IMR-90 (cell line): ENCODE results near the gene ATP6V0A4. TPM values are rescaled to one million over a fixed set of nuclear protein-coding genes. Genes with fewer than 3 reads are reported as not detected.

Experiments
- ATAC-seq: fragments of 200-7000 bp; cut with Tn5 transposase; 2 replicates; pipeline ENCODE4 v1.9.1; 2020; ENCODE audit warnings: low read depth, mild to moderate bottlenecking, moderate library complexity
- BruUV-seq: library from RNA; stranded (reverse); fragments of 400-500 nt; replicated peaks from 2 replicates; lab custom pipeline; 2021; lab: Mats Ljungman, UMichigan
- CTCF ChIA-PET: fragments of 300-600 bp; formaldehyde crosslinking; extraction: SDS; loops from one replicate; lab custom pipeline; 2021; ENCODE audit warnings: antibody characterized with exemption; lab: Yijun Ruan, JAX
- POLR2A ChIA-PET: fragments of 300-600 bp; sonication (Branson Sonifier 250); formaldehyde crosslinking; loops from one replicate; lab custom pipeline; 2022; ENCODE audit warnings: antibody characterized with exemption; ENCODE audit not compliant: unreplicated experiment; lab: Charles Lee
- DNase-seq: peaks from one replicate; pipeline ENCODE4 v3.0.0; 2013
- H2AFZ ChIP-seq: replicated peaks from 2 replicates; pipeline ENCODE3; 2013; ENCODE audit warnings: low read length, mild to moderate bottlenecking; ENCODE audit not compliant: poor library complexity
- H2AK5ac ChIP-seq: 2 replicates; pipeline ENCODE4 v1.6.1; 2013; ENCODE audit warnings: low read depth, low read length, inconsistent platforms
- H2AK9ac ChIP-seq: replicated peaks from 2 replicates; pipeline ENCODE3; 2013; ENCODE audit warnings: mild to moderate bottlenecking, low read depth, low read length, moderate library complexity; ENCODE audit not compliant: poor library complexity
- H2BK120ac ChIP-seq: 2 replicates; pipeline ENCODE4 v1.6.1; 2013; ENCODE audit warnings: low read depth, low read length, inconsistent platforms
- H2BK15ac ChIP-seq: 3 replicates; pipeline ENCODE4 v1.6.1; 2013; ENCODE audit warnings: low read depth, low read length, inconsistent platforms
- H2BK20ac ChIP-seq: 2 replicates; pipeline ENCODE4 v1.6.1; 2013; ENCODE audit warnings: low read depth, mild to moderate bottlenecking, inconsistent platforms, low read length, moderate library complexity
- H2BK5ac ChIP-seq: 2 replicates; pipeline ENCODE4 v1.6.1; 2013; ENCODE audit warnings: mild to moderate bottlenecking, low read depth, low read length, inconsistent platforms; ENCODE audit not compliant: poor library complexity, severe bottlenecking
- H3K14ac ChIP-seq: replicated peaks from 2 replicates; pipeline ENCODE4 v1.6.1; 2013; ENCODE audit warnings: low read depth, low read length, inconsistent platforms
- H3K18ac ChIP-seq: 2 replicates; pipeline ENCODE4 v1.6.1; 2013; ENCODE audit warnings: low read depth, low read length, control low read depth
- H3K23ac ChIP-seq: 2 replicates; pipeline ENCODE4 v1.6.1; 2013; ENCODE audit warnings: low read depth, low read length, inconsistent platforms
- H3K27ac ChIP-seq: 2 replicates; pipeline ENCODE4 v1.5.1; 2013; ENCODE audit warnings: mild to moderate bottlenecking, control low read depth, low read length; ENCODE audit not compliant: insufficient read depth
- H3K27me3 ChIP-seq: 2 replicates; pipeline ENCODE4 v1.6.1; 2013; ENCODE audit warnings: low read length; ENCODE audit not compliant: control insufficient read depth, insufficient read depth
- H3K36me3 ChIP-seq: 2 replicates; pipeline ENCODE4 v1.6.1; 2013; ENCODE audit warnings: low read length, mixed read lengths; ENCODE audit not compliant: control insufficient read depth, insufficient read depth
- H3K4ac ChIP-seq: 2 replicates; pipeline ENCODE4 v1.6.1; 2013; ENCODE audit warnings: low read depth, low read length, inconsistent platforms
- H3K4me1 ChIP-seq: 2 replicates; pipeline ENCODE4 v1.6.1; 2013; ENCODE audit warnings: low read length, mixed read lengths; ENCODE audit not compliant: control insufficient read depth, insufficient read depth
- H3K4me2 ChIP-seq: 2 replicates; pipeline ENCODE4 v1.6.1; 2013; ENCODE audit warnings: low read depth, mild to moderate bottlenecking, control low read depth, low read length, moderate library complexity
- H3K4me3 ChIP-seq: 2 replicates; pipeline ENCODE4 v1.5.1; 2013; ENCODE audit warnings: low read depth, mild to moderate bottlenecking, control low read depth, low read length, moderate library complexity; ENCODE audit not compliant: insufficient read depth
- H3K56ac ChIP-seq: 2 replicates; pipeline ENCODE4 v1.6.1; 2013; ENCODE audit warnings: low read length, inconsistent platforms; ENCODE audit not compliant: insufficient read depth; ENCODE audit errors: extremely low read depth
- H3K79me1 ChIP-seq, 2 experiments: 2 replicates each; pipeline ENCODE4 v1.6.1; 2013; ENCODE audit warnings: low read length in 2 of 2, inconsistent platforms in 1 of 2, low read depth in 1 of 2
- H3K9ac ChIP-seq: 2 replicates; pipeline ENCODE4 v1.6.1; 2013; ENCODE audit warnings: low read depth, low read length, control low read depth
- H3K9me1 ChIP-seq: 2 replicates; pipeline ENCODE4 v1.6.1; 2013; ENCODE audit warnings: low read length, inconsistent platforms; ENCODE audit not compliant: insufficient read depth
- H3K9me3 ChIP-seq: 2 replicates; pipeline ENCODE4 v1.6.1; 2013; ENCODE audit warnings: low read length; ENCODE audit not compliant: control insufficient read depth, insufficient read depth
- H4K20me1 ChIP-seq: 2 replicates; pipeline ENCODE4 v1.6.1; 2013; ENCODE audit warnings: low read length, inconsistent platforms; ENCODE audit not compliant: insufficient read depth
- H4K5ac ChIP-seq: 2 replicates; pipeline ENCODE4 v1.6.1; 2013; ENCODE audit warnings: mild to moderate bottlenecking, low read depth, low read length, control low read depth
- H4K8ac ChIP-seq, 2 experiments: 2 replicates each; pipeline ENCODE4 v1.6.1; 2013; ENCODE audit warnings: low read depth in 2 of 2, low read length in 2 of 2, control low read depth in 1 of 2, inconsistent platforms in 1 of 2
- H4K91ac ChIP-seq: 2 replicates; pipeline ENCODE4 v1.6.1; 2013; ENCODE audit warnings: low read depth, low read length, inconsistent platforms; ENCODE audit not compliant: insufficient read depth
- BHLHE40 ChIP-seq: fragments of 150-350 bp; IDR thresholded peaks from 2 replicates; pipeline ENCODE4 v1.6.1; 2016; ENCODE audit warnings: mild to moderate bottlenecking, low read depth, low read length
- CEBPB ChIP-seq: IDR thresholded peaks from 2 replicates; pipeline ENCODE4 v1.6.1; 2012; ENCODE audit warnings: low read depth, low read length, improper control_type of control experiment
- CHD1 ChIP-seq: IDR thresholded peaks from 2 replicates; pipeline ENCODE4 v1.6.1; 2012; ENCODE audit warnings: low read depth, low read length, improper control_type of control experiment
- CTCF ChIP-seq: conservative IDR thresholded peaks from 2 replicates; pipeline ENCODE4 v1.5.1; 2012; ENCODE audit warnings: mild to moderate bottlenecking, low read depth, low read length, improper control_type of control experiment
- FOS ChIP-seq: fragments of 150-350 bp; IDR thresholded peaks from 2 replicates; pipeline ENCODE4 v1.6.1; 2016; ENCODE audit warnings: low read depth, low read length
- MAFK ChIP-seq: IDR thresholded peaks from 2 replicates; pipeline ENCODE4 v1.6.1; 2012; ENCODE audit warnings: low read depth, low read length, improper control_type of control experiment
- MXI1 ChIP-seq: IDR thresholded peaks from 2 replicates; pipeline ENCODE4 v1.6.1; 2012; ENCODE audit warnings: low read depth, mild to moderate bottlenecking, low read length, moderate library complexity, borderline replicate concordance
- NFE2L2 ChIP-seq: fragments of 150-350 bp; IDR thresholded peaks from 2 replicates; pipeline ENCODE4 v1.6.1; 2016; ENCODE audit warnings: low read depth, mild to moderate bottlenecking, low read length
- POLR2A ChIP-seq: IDR thresholded peaks from 2 replicates; pipeline ENCODE4 v1.6.1; 2012; ENCODE audit warnings: mild to moderate bottlenecking, low read depth, low read length
- RAD21 ChIP-seq: IDR thresholded peaks from 2 replicates; pipeline ENCODE4 v1.6.1; 2012; ENCODE audit warnings: low read length, improper control_type of control experiment
- RCOR1 ChIP-seq: IDR thresholded peaks from 2 replicates; pipeline ENCODE4 v1.6.1; 2012; ENCODE audit warnings: mild to moderate bottlenecking, low read length, improper control_type of control experiment; ENCODE audit not compliant: insufficient replicate concordance
- RFX5 ChIP-seq: IDR thresholded peaks from 2 replicates; pipeline ENCODE4 v1.8.0; 2012; ENCODE audit warnings: low read depth, mild to moderate bottlenecking, low read length, moderate library complexity
- USF2 ChIP-seq: fragments of 150-350 bp; IDR thresholded peaks from 2 replicates; pipeline ENCODE4 v1.6.1; 2017; ENCODE audit warnings: mild to moderate bottlenecking, antibody characterized with exemption, low read length, low read depth
- WGBS, 2 experiments: methylation state at CpG; one replicate each; pipeline versions ENCODE4 v1.1.5 to v1.1.7; 2013; ENCODE audit warnings: missing lambda C conversion rate in 2 of 2; ENCODE audit not compliant: insufficient read length in 1 of 2; ENCODE audit errors: extremely low coverage in 2 of 2; 5-methylcytosine and 5-hydroxymethylcytosine counted together
- dilution Hi-C: fragments of 300-500 bp; cut with HindIII; formaldehyde crosslinking; loops from one replicate; pipeline ENCODE4 v1.14.3; 2018; ENCODE audit warnings: low sequenced_read_pairs; ENCODE audit not compliant: unreplicated experiment
- in situ Hi-C: fragments of 300-500 bp; cut with MboI; formaldehyde crosslinking; loops from 3 replicates; pipeline ENCODE4 v1.14.3; 2019; ENCODE audit warnings: low sequenced_read_pairs, inconsistent platforms, mixed read lengths
- intact Hi-C: fragments of 100-400 bp; cut with micrococcal nuclease; formaldehyde crosslinking; loops from 2 replicates; pipeline ENCODE4 v1.10.0; 2022
- polyA plus RNA-seq, 3 experiments: library from polyadenylated mRNA; depleted of rRNA; stranded (reverse); fragments of >200 nt; gene quantifications; 2 replicates each; pipeline ENCODE4 v1.2.3, GENCODE V29; 2012; ENCODE audit warnings: low replicate concordance in 1 of 3
- total RNA-seq: library from RNA; depleted of rRNA; stranded (reverse); fragments of >200 nt; gene quantifications from 2 replicates; pipeline ENCODE4 v1.2.3, GENCODE V29; 2012

Gene ATP6V0A4
- total and polyA plus RNA-seq, 2 of the 4 experiments (the other 2 are of a cell fraction), result 0.05 to 0.18 TPM

GRCh38 chr7:138716889-138717288 is 81.1 kb downstream of the ATP6V0A4 start:
- no peak overlapping the region for H3K4me2 ChIP-seq
- no peaks in the 10 kb centered on the region for H3K4me1 ChIP-seq
- H3K4me3 ChIP-seq, result no peak overlapping the region
- no peaks in the 10 kb centered on the region for H3K79me1 ChIP-seq
- no peak overlapping the region for H4K91ac ChIP-seq
- DNase-seq (no peak), ATAC-seq (no peak)
- no peak overlapping the region for H4K8ac ChIP-seq
- H3K14ac ChIP-seq, result no peak overlapping the region
- no peak overlapping the region for H2AK5ac ChIP-seq
- no peaks in the 10 kb centered on the region for H3K9me1 ChIP-seq
- no peak overlapping the region for H3K4ac ChIP-seq
- H3K9ac ChIP-seq, result no peak overlapping the region
- 60% methylated on average over 1 of the region's 7 CpGs; no CpG with 5 or more reads in 1 of the 2 experiments for WGBS, 2 experiments
- no peak overlapping the region for H2BK120ac ChIP-seq
- H4K5ac ChIP-seq, result no peak overlapping the region
- no peaks in the 10 kb centered on the region for H3K27me3 ChIP-seq
- H2BK15ac ChIP-seq, result no peak overlapping the region
- no peak for TF ChIP-seq CEBPB
- TF ChIP-seq RCOR1, result no peak
- TF ChIP-seq RFX5, result no peak
- TF ChIP-seq NFE2L2, result no peak
- no peak for TF ChIP-seq USF2
- no peak for TF ChIP-seq BHLHE40
- TF ChIP-seq CTCF, result no peak
- no peak for TF ChIP-seq RAD21
- TF ChIP-seq MXI1, result no peak
- no peak for TF ChIP-seq MAFK
- TF ChIP-seq POLR2A, result no peak
- no peak for TF ChIP-seq FOS
- TF ChIP-seq CHD1, result no peak
- POLR2A ChIA-PET, result no interaction called here
- no peak overlapping the region for H2AK9ac ChIP-seq
- H4K20me1 ChIP-seq, result no peaks in the 10 kb centered on the region
- no peak overlapping the region for H3K18ac ChIP-seq
- H3K27ac ChIP-seq, result no peak overlapping the region
- no peak overlapping the region for H3K56ac ChIP-seq
- no peak overlapping the region for H2AFZ ChIP-seq
- dilution Hi-C loops, result no loop called here
- H3K23ac ChIP-seq, result no peak overlapping the region
- no TSS peak for BruUV-seq
- CTCF ChIA-PET, result no interaction called here
- no peak overlapping the region for H2BK5ac ChIP-seq
- intact Hi-C loops, result no loop called here
- no peak overlapping the region for H2BK20ac ChIP-seq
- no peaks in the 10 kb centered on the region for H3K36me3 ChIP-seq
- in situ Hi-C loops, result no loop called here
- peaks cover 7% of the 10 kb centered on the region; the same call in 1 of the 2 replicates for H3K9me3 ChIP-seq
